H1 (cell line): ENCODE data around the gene BAG1.

Source experiments
- ATF3 ChIP-seq: IDR thresholded peaks from 2 replicates; pipeline ENCODE4 v1.6.1; 2011; ENCODE audit warnings: low read depth, mild to moderate bottlenecking, low read length; ENCODE audit not compliant: insufficient read depth
- CREB1 ChIP-seq: IDR thresholded peaks from 2 replicates; pipeline ENCODE4 v1.6.1; 2012; ENCODE audit warnings: inconsistent platforms
- CTCF ChIP-seq, 3 experiments: IDR thresholded peaks; 1 replicate in 2 of 3; 2 replicates in 1 of 3; pipeline versions ENCODE4 v1.5.1 to v1.6.1; 2011; ENCODE audit warnings: low read length in 3 of 3, mild to moderate bottlenecking in 3 of 3, inconsistent platforms in 2 of 3, low read depth in 1 of 3, moderate library complexity in 1 of 3; ENCODE audit not compliant: insufficient read depth in 1 of 3; ENCODE audit errors: control extremely low read depth in 1 of 3
- EP300 ChIP-seq, 2 experiments: IDR thresholded peaks; 1 replicate in 1 of 2; 2 replicates in 1 of 2; pipeline ENCODE4 v1.6.1; 2011 to 2012; ENCODE audit warnings: low read depth in 2 of 2, low read length in 2 of 2, mild to moderate bottlenecking in 2 of 2, borderline replicate concordance in 1 of 2, inconsistent platforms in 1 of 2, moderate library complexity in 1 of 2
- HDAC6 ChIP-seq: IDR thresholded peaks from one replicate; pipeline ENCODE4 v1.7.1; 2012; ENCODE audit warnings: low read depth, mild to moderate bottlenecking, inconsistent platforms, low read length, moderate library complexity
- JUN ChIP-seq: IDR thresholded peaks from 2 replicates; pipeline ENCODE4 v1.6.1; 2011; ENCODE audit warnings: low read depth, mild to moderate bottlenecking, improper control_type of control experiment, low read length
- MAX ChIP-seq: IDR thresholded peaks from 2 replicates; pipeline ENCODE4 v1.6.1; 2012; ENCODE audit warnings: inconsistent platforms
- POLR2A ChIP-seq, 2 experiments: IDR thresholded peaks; 1 replicate in 1 of 2; 2 replicates in 1 of 2; pipeline ENCODE4 v1.6.1; 2011; ENCODE audit warnings: low read depth in 2 of 2, low read length in 2 of 2, mild to moderate bottlenecking in 2 of 2; ENCODE audit errors: control extremely low read depth in 1 of 2
- POLR2AphosphoS5 ChIP-seq: IDR thresholded peaks from 2 replicates; pipeline ENCODE4 v1.6.1; 2011; ENCODE audit warnings: low read depth, low read length
- SIN3A ChIP-seq, 2 experiments: IDR thresholded peaks in 1 of 2; conservative IDR thresholded peaks in 1 of 2; 2 replicates each; pipeline ENCODE4 v1.6.1; 2011 to 2012; ENCODE audit warnings: low read length in 2 of 2, improper control_type of control experiment in 1 of 2, low read depth in 1 of 2, mild to moderate bottlenecking in 1 of 2
- SP1 ChIP-seq: IDR thresholded peaks from 2 replicates; pipeline ENCODE4 v1.6.1; 2011; ENCODE audit warnings: low read depth, low read length
- ZNF274 ChIP-seq: IDR thresholded peaks from 2 replicates; pipeline ENCODE4 v1.7.0; 2012; ENCODE audit warnings: low read length, borderline replicate concordance; ENCODE audit errors: extremely low read depth

DNA sequence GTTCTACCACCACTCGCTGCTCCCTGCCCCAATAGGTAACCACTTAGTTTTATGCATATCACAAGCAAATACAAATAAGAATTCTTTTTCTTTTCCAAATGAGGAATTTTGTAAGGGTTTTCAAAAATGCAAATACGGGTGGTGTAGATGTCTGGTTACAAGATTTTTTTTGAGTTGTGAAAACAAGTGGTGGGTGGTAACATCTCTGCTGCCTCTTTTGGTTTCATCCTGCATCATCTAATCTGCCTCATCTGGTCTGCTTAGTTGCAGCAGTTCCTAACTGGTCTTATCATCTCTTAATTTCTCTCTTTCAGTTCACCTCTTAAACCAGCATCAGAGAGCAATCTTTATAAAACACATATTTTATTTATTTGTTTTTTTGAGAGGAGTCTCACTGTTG, 31.1 kb upstream of the BAG1 start:
- TF ChIP-seq EP300 (IDR thresholded peaks at IDR 0.05; ENCODE audit: borderline replicate concordance in 1 of 2, low read depth in 2 of 2, low read length in 2 of 2) (no peak), POLR2AphosphoS5 (no peak), CTCF (IDR thresholded peaks at IDR 0.05; ENCODE audit: control extremely low read depth in 1 of 3, insufficient read depth in 1 of 3, low read depth in 1 of 3, low read length in 3 of 3) (no peak), ZNF274 (no peak), POLR2A (IDR thresholded peaks at IDR 0.05; ENCODE audit: control extremely low read depth in 1 of 2, low read depth in 2 of 2, low read length in 2 of 2) (no peak), ATF3 (no peak), MAX (no peak), SP1 (no peak), HDAC6 (no peak), SIN3A (conservative IDR thresholded peaks at IDR 0.05 in 1 of 2, IDR thresholded peaks at IDR 0.05 in 1 of 2; ENCODE audit: low read depth in 1 of 2, low read length in 2 of 2) (no peak), JUN (no peak), CREB1 (no peak)
